Activated CD4-positive, alpha-beta T cell treated with anti-CD3 and anti-CD28 coated beads, Interleukin-2, amount 50 U/mL, for 16 hours (primary cell): ENCODE data around the gene MEAF6.
"Not testable (repeated sequence)": the region's sequence is repeated elsewhere in the genome, so short reads cannot be mapped to it uniquely, and the experiment has no call there.

ENCODE experiments used
- DNase-seq: peaks from one replicate; pipeline ENCODE4 v3.0.0-alpha.2; 2020

MEAF6 gene

GRCh38 chr1:37514350-37515184 is at the start of gene MEAF6:
Gene MEAF6 (minus strand): TSS chr1:37514766. CDS start chr1:37514746, 20 bp downstream.
- peak; percentile 86 for DNase-seq

DNA sequence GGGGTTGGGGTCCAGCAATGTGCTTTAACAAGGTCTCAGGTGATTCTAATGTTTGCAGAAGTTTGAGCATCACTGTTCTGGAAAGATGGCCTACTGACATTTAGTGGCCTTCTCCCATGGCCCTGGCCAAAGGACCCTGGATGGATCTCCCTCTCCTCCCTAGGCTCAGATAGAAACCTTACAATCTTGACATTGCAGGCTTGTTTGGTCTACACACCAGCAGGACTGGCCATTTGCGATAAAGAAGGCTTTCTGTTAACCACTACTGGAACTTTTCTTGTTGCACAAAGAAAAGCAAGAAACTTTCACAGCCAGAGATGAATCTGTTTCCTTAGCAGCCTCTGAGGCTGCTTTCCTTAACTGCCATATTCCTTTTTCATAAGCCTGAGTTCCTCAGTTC is 48.4 kb upstream of the MEAF6 start:
- no peak for DNase-seq

GRCh38 chr1:37561133-37562132 is 46.9 kb upstream of the MEAF6 start:
- peak; percentile 39 for DNase-seq

- no peak for DNase-seq
These were observed 46.0 kb upstream of the MEAF6 start for GRCh38 chr1:37560401-37561132.

DNA sequence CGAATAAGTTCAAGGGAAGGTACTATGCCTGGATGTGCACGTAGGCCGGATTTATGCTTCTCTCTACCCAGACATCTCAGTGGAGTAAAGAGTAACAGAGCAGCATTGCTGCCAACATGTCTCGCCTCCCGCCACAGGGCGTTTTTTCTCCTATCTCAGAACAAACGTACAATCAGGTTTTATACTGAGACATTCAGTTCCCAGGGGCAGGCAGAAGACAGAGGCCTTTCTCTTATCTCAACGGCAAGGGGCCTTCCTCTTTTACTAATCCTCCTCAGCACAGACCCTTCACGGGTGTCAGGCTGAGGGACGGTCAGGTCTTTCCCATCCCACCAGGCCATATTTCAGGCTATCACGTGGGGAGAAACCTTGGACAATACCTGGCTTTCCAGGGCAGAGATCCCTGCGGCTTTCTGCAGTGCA is 45.4 kb upstream of the MEAF6 start:
- DNase-seq = not testable (repeated sequence)

DNA sequence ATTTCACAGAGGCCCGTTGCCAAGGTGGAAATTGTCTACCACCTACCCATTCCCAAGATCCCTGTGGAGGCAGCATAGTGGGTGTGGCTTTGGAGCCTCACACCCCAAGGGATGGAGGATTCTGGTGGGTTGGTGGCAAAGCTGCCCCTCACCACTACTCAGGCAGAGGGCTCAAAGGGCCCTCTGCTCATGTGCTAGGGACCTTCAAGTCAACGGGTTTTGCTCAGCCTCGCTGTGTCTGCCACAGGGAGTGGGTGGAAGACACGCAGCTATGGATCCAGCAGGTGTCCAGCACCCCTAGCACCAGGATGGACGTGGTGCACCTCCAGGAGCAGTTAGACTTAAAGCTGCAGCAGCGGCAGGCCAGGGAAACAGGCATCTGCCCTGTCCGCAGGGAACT is 44.5 kb upstream of the MEAF6 start:
- DNase-seq = no peak

- DNase-seq = no peak
These were observed 43.8 kb upstream of the MEAF6 start for GRCh38 chr1:37558411-37558810.

- no peak for DNase-seq
These were observed 42.8 kb upstream of the MEAF6 start for GRCh38 chr1:37557402-37557801.

DNA sequence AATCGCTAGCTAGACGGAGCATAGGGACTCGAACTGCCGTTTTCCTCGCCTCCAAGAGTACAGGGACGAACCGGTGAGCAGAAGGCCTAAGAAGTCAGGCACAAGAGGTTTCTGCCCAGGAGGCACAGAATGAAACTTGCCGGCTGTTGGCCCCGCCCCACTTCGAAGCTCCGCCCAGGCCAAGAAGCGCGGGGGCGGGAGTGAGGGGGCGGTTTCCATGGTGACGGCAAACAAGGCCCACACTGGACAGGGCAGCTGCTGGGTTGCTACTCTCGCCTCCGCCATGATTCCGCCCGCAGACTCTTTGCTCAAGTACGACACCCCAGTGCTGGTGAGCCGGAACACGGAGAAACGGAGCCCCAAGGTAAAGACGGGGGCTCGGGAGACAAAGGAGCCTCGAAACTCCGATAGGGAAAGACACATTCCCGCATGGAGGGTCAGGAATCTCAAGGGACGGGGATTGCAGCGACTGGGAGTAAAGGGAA is 42.2 kb upstream of the MEAF6 start, which contains the start of gene DNALI1:
TSS of gene DNALI1 (plus strand) at position 229 of the 485 bp plus-strand sequence. CDS start at position 284, 55 bp downstream.
- peak; percentile 53 for DNase-seq

DNA sequence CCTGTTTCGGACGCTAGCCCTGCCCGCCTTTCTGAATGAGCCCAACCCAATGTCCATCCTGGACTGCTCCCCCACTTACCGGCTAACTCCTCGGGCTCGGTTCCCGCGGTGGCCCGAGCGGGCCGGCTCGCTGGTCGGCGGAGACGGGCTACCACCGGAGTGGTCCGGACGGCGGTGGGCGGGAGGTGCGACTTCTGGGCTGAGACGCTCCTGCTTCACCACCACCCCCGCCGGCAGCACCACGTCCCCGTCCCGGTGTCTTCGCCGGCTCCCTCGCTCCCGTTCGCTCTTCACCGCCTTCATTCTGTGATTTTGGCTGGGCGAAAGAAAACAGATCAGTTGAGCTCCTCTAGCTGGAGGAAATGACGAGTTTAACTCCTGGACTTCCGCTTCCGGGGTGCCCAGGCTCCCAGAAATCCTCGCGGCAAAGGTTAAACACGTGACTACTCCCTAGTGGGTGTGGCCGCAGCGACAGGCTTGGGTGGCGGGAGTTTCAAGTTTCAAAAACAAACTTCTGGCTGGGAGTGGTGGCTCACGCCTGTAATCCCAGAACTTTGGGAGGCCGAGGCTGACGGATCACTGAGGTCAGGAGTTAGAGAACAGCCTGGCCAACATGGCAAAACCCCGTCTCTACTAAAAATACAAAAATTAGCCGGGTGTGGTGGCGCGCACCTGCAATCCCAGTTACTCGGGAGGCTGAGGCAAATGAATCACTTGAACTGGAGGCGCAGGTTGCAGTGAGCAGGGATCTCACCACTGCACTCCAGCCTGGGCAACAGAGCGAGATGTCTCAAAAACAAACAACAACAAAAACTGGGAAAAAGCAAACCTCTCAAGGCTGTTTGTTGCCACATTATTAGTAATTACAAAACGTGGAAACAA is 39.6 kb upstream of the MEAF6 start, which contains the start of gene SNIP1:
TSS of gene SNIP1 (minus strand) at position 367 of the 882 bp plus-strand sequence. CDS start at position 303, 64 bp downstream.
- peak; percentile 94 for DNase-seq

- DNase-seq = no peak
These were observed 39.0 kb upstream of the MEAF6 start for GRCh38 chr1:37553598-37553926.

DNA sequence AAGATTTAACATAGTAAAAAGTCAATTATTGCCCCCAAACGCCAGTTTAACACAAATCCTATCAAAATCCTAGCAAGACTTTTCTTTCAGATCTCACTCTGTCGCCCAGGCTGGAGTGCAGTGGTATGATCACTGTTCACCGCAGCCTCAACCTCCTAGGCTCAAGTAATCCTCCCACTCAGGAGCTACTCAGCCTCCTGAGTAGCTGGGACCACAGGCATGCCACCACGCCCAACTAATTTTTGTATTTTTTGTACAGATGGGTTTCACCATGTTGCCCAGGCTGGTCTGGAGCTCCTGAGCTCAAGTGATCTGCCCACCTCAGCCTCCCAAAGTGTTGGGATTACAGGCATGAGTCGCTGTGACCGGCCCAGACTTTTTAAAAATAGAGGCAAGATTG is 34.8 kb upstream of the MEAF6 start:
- no peak for DNase-seq

DNA sequence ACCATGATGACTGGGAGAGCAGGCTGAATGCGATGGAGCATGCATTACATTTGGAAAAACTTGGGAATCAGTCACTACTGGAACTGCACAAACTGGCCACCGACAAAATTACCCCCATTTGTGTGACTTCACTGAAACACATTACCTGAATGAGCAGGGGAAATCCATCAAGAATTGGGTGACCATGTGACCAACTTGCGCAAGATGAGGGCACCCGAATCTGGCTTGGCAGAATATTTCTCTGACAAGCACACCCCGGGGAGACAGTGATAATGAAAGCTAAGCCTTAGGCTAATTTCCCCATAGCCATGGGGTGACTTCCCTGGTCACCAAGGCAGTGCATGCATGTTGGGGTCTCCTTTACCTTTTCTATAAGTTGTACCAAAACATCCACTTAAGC is 30.5 kb upstream of the MEAF6 start:
- DNase-seq = no peak

DNA sequence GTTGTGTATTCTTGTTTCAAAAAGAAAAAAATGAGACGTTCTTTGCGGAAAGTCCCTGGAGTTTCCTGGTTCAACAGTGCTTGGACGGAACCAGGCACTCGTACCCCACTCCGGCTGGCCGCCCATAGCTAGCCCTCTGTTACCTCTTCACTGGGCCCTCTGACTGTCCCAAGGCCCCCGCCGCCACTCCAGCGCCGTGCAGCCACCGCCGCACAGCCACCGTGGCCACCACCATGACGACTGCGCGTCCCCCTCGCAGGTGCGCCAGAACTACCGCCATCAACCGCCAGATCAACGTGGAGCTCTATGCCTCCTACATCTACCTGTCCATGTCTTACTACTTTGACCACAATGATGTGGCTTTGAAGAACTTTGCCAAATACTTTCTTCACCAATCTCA is 30.0 kb upstream of the MEAF6 start:
- DNase-seq = no peak

DNA sequence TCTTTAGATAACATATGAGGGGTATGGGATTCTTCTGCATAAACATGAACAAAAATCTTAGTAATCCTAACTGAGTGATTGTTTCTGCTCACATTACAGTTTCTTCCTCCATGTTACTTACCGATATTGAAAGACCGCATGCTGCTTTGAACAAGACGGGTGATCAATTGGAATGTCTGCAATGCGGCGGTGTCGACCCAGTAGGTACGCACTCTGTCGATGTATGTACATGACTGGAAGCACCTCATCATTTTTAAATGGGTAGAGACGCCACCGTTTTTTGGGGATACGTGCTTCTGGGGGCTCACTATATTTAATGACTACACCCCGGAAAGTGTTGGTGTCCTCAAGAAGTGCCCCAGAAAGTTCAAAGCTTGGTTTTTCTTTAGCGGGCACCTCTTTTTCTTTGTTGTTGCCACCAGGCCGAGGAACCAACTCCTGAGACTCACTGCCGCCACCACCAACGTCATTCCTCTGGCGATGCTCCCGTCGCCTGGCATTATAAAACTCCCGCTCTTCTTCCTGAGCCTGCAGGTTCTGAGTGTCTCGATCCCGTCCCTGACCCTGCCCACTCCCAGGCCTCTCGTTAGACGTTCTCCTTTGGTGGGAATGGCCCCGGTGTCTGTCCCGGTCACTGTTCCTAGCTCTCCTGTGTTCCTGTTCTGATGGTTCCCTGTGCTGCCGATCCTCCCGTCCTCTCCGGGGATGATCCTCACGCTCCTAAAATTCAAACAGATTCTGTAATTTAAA is 25.6 kb upstream of the MEAF6 start:
- DNase-seq = no peak

DNA sequence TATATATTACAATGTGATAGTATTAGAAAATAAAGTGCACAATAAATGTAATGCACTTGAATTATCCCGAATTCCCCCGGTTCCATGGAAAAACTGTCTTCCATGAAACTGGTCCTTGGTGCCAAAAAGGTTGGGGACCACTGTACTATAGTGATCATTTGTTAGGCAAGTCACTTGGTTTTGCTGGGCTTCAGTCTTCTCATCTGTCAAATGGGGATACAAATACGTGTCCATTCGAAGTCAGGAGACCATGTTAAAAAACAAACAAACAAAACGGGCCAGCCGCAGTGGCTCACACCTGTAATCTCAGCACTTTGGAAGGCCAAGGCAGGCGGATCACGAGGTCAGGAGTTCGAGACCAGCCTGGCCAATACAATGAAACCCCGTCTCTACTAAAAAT is 24.6 kb upstream of the MEAF6 start:
- DNase-seq = not testable (repeated sequence)

DNA sequence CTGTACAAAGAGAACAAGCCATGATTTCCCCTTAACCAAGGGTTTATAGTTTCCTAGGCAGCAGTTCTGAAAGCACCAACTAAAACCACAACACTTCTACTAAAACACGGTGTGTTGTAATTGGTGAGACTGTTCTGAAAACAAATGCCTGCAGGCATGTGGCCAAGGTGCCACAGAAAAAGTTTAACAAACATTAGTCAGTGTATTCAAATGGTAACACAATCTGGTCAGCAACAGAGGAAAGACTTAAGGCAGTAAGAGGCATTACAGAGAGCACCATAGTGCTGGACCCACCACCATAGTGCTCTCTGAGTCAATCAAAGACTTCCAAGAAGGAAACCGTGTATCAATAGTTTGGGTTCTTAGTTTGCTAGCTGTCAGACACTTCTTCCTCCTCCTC is 22.8 kb upstream of the MEAF6 start:
- peak; percentile 47 for DNase-seq

DNA sequence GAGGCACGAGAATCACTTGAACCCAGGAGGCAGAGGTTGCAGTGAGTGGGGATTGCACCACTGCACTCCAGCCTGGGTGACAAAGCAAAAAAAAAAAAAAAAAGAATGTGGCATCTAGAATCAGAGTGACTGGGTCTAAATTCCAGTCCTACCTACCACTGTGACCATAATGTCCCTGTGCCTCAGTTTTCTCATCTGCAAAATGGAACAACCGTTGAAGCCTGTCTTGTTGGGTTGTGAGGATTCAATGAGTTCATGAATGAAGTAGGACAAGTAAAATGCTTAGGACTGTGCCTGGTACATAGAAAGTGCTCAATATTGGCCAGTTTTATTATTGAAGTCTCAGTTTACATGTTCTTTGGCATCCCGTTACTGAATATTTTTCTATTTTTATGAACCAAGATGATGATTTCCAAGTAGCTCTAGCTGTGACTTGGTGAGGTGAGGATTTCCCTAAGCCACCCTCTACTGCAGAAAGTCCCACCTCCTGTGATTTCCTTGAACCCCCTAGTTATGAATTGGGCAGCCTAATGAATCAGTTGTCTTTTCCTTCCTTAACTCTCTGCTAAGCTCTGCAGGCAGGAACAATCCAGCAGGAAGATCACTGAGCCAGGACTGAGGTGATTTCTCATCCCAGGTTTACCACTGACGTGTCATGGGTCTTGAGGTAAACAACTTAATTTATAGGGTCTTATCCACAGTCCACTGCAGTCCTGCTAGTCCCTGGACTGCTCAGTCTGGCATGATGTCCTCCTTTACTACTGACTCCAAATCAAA is 18.9 kb upstream of the MEAF6 start:
- DNase-seq = no peak

DNA sequence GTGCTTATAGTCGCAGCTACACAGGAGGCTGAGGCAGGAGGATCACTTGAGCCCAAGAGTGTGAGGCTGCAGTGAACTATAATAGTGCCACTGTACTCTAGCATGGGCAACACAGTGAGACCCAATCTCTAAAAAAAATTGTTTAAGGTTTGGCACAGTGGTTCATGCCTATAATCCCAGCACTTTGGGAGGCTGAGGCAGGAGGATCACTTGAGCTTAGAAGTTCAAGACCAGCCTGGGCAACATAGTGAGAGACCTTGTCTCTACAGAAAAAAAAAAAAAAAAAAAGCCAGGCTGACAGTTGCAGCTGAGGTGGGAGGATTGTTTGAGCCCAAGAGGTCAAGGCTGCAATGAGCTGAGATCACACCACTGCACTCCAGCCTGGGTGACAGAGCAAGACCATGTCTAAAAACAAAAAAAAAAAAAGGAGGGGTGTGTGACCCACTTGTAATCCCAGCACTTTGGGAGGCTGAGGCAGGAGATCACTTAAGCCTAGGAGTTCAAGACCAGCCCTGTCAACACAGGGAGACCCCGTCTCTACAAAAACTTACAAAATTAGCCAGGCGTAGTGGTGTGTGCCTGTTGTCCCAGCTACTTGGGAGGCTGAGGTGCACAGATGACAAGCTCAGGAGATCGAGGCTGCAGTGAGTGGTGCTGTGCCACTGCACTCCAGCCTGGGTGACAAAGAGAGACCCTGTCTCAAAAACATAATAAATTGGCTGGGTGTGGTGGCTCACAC is 18.0 kb upstream of the MEAF6 start:
- DNase-seq = not testable (repeated sequence)
